ENCODE data around the gene SLC6A3. TPM values are rescaled to one million over a fixed set of nuclear protein-coding genes. Genes with fewer than 3 reads are reported as not detected.

Gene SLC6A3
- total and polyA plus RNA-seq, 7 donors: under 0.01 to 0.01 TPM; not detected in 5

DNA sequence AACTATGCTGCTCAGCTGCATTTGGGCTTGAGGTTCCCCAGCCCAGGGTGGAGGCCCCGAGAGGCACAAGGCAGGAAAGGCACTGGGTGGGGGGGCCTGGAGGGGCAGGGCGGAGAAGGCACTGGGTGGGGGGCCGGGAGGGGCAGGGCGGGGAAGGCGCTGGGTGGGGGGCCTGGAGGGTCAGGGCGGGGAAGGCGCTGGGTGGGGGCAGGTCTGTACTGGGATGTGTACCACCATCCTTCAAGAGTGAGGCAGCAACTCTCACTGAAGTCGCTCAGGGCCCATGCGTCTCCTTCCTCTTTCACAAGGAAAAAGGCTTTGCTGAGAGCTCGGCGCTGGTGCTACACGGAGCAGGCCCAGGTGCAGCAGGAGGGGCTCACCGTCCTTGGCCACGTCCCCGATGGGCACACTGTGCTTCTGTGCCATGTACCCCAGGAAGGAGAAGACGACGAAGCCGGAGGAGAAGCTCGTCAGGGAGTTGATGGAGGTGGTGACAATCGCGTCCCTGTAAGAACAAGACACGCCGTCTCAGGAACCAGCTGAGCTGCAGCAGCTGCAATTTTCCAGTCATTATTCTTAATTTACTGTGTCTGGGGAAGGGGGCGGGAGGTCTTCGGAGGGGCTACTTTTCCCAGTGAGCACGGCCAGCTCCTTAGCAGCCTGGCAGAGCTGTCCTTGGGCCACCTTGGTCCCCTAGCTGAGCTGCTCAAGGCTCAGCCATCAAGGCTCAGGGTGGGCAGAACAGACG is 30.8 kb downstream of the SLC6A3 start:
- ATAC-seq (no peak), DNase-seq (peak; percentile 9 to 34)
- no peak overlapping the region for H3K27ac ChIP-seq
- H3K9me3 ChIP-seq: no peaks in the 10 kb centered on the region
- H3K27me3 ChIP-seq (ENCODE audit: insufficient read depth in 3 of 3, low read length in 2 of 3): peaks cover 0 to 52% (median 10%) of the 10 kb centered on the region in 3 donors
- TF ChIP-seq, protein P1, sequence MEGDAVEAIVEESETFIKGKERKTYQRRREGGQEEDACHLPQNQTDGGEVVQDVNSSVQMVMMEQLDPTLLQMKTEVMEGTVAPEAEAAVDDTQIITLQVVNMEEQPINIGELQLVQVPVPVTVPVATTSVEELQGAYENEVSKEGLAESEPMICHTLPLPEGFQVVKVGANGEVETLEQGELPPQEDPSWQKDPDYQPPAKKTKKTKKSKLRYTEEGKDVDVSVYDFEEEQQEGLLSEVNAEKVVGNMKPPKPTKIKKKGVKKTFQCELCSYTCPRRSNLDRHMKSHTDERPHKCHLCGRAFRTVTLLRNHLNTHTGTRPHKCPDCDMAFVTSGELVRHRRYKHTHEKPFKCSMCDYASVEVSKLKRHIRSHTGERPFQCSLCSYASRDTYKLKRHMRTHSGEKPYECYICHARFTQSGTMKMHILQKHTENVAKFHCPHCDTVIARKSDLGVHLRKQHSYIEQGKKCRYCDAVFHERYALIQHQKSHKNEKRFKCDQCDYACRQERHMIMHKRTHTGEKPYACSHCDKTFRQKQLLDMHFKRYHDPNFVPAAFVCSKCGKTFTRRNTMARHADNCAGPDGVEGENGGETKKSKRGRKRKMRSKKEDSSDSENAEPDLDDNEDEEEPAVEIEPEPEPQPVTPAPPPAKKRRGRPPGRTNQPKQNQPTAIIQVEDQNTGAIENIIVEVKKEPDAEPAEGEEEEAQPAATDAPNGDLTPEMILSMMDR (IDR thresholded peaks at IDR 0.05): no peak
- H3K4me1 ChIP-seq: no peaks in the 10 kb centered on the region
- 24 to 29% (median 26%) methylated on average over 25 to 27 of the region's 27 CpGs for WGBS, 3 donors
- no peak overlapping the region for H3K4me3 ChIP-seq
- H3K36me3 ChIP-seq (ENCODE audit: insufficient read depth in 1 of 2, low read depth in 1 of 2): no peaks in the 10 kb centered on the region
- intact Hi-C loops (cut with DNase I): no loop called here

DNA sequence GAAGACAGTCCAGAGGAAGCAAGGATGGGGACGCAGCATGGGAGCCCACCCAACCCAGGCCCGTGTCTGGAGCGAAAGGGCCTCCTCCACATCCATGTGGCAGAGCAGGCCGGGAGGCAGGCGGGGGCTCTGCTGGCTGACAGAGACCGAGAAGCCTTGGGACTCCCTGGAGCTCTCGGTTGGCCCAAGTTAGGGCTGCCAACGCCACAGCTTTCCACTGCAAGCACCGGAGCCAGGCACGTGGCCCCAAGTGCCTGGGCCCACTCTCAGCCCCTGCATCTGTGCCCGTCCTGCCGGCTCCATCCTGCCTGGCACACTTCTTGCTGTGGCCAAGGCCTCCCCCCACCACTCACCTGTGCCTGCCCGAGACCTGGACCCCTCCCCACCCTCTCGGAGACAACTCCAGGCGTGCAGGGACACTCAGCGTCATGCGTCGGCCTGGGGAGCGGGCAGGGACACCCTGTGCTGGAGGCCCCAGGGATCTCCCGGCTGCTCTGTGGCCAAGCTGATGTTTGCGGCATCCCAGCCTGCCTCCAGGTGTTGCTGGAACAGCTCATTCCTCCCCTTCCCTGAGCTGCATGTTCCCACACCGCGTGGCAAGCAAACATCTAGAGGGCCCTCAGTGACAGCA is 31.5 kb downstream of the SLC6A3 start:
- Histone ChIP-seq H3K36me3 (ENCODE audit: insufficient read depth in 1 of 2, low read depth in 1 of 2) (no peaks in the 10 kb centered on the region), H3K4me3 (no peak overlapping the region), H3K4me1 (no peaks in the 10 kb centered on the region), H3K27me3 (ENCODE audit: insufficient read depth in 3 of 3, low read length in 2 of 3) (peaks cover 0 to 57% (median 10%) of the 10 kb centered on the region in 3 donors), H3K9me3 (no peaks in the 10 kb centered on the region), H3K27ac (no peak overlapping the region)
- ATAC-seq (no peak), DNase-seq (peak; percentile 6 to 36)
- intact Hi-C loops (cut with DNase I): no loop called here
- WGBS, 3 donors: 60 to 68% (median 61%) methylated on average over 18 to 23 of the region's 23 CpGs
- TF ChIP-seq, protein P1 (IDR thresholded peaks at IDR 0.05): no peak

DNA sequence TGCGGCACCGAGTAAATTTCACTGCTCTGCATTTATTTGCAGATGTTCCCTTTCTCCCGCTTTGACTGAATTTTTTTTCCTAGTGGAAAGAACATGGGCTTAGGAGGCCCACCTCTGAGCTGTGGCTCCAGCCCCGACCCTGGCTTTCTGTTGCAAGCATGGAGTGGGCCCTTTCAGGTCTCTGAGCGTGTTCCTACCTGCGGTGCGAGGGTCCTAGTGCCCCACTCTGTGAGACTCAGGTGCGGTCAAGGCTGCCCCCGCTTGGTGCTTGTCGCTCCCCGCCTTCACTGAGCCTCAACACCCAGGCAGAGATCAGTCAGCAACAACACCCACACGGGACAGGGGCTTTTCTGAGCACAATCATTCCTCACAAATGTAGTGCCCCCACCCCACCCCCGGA is 32.0 kb downstream of the SLC6A3 start:
- WGBS, 3 donors: 48 to 58% (median 55%) methylated on average over 13 of the region's 13 CpGs
- H3K27me3 ChIP-seq (ENCODE audit: insufficient read depth in 3 of 3, low read length in 2 of 3): peaks cover 0 to 54% (median 10%) of the 10 kb centered on the region in 3 donors

DNA sequence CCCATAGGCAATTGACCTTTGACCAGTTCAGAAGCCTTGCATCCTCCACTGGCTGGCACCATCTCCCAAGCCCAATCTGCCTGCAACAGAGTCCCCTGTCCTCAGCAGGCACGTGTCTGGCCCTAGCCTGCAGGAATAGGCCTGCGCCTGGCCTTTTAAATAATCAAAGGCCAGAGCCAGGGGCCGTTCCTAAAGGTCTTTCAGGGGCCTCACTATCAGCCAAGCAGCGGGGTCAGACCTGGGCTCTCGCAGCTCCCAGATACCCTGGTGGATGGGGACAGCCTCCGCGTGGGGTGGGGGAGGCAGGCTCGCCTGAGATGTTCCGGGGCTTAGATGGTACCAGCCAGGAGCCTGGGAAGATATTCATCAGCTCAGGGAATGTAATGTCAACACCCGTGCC is 32.6 kb downstream of the SLC6A3 start:
- H3K9me3 ChIP-seq: no peaks in the 10 kb centered on the region
- intact Hi-C loops (cut with DNase I): no loop called here
- peaks cover 0 to 52% (median 10%) of the 10 kb centered on the region in 3 donors for H3K27me3 ChIP-seq (ENCODE audit: insufficient read depth in 3 of 3, low read length in 2 of 3)
- H3K27ac ChIP-seq: no peak overlapping the region
- H3K4me3 ChIP-seq: no peak overlapping the region
- WGBS, 3 donors: 46 to 56% (median 53%) methylated on average over 10 of the region's 10 CpGs
- no peaks in the 10 kb centered on the region for H3K4me1 ChIP-seq
- ATAC-seq: no peak
- TF ChIP-seq, protein P1 (IDR thresholded peaks at IDR 0.05): no peak
- H3K36me3 ChIP-seq (ENCODE audit: insufficient read depth in 1 of 2, low read depth in 1 of 2): no peaks in the 10 kb centered on the region
- peak; percentile 5 to 24 for DNase-seq

More for the DNA sequence above, 32.0 kb downstream of the SLC6A3 start:
- Histone ChIP-seq H3K9me3 (no peaks in the 10 kb centered on the region), H3K4me1 (no peaks in the 10 kb centered on the region), H3K4me3 (no peak overlapping the region), H3K36me3 (ENCODE audit: insufficient read depth in 1 of 2, low read depth in 1 of 2) (no peaks in the 10 kb centered on the region), H3K27ac (no peak overlapping the region)
- peak in 1 of 2 donors; percentile 14 for DNase-seq
- no peak for ATAC-seq
- intact Hi-C loops (cut with DNase I): no loop called here
- TF ChIP-seq, protein P1 (IDR thresholded peaks at IDR 0.05): no peak
